IPS DF 19.7 (cell line): ENCODE data around the gene SLC34A1.

ENCODE experiments used
- DNase-seq: peaks from one replicate; pipeline ENCODE4 v3.0.0-alpha.2; 2013; ENCODE audit warnings: low read depth, low spot score

The SLC34A1 gene

DNA sequence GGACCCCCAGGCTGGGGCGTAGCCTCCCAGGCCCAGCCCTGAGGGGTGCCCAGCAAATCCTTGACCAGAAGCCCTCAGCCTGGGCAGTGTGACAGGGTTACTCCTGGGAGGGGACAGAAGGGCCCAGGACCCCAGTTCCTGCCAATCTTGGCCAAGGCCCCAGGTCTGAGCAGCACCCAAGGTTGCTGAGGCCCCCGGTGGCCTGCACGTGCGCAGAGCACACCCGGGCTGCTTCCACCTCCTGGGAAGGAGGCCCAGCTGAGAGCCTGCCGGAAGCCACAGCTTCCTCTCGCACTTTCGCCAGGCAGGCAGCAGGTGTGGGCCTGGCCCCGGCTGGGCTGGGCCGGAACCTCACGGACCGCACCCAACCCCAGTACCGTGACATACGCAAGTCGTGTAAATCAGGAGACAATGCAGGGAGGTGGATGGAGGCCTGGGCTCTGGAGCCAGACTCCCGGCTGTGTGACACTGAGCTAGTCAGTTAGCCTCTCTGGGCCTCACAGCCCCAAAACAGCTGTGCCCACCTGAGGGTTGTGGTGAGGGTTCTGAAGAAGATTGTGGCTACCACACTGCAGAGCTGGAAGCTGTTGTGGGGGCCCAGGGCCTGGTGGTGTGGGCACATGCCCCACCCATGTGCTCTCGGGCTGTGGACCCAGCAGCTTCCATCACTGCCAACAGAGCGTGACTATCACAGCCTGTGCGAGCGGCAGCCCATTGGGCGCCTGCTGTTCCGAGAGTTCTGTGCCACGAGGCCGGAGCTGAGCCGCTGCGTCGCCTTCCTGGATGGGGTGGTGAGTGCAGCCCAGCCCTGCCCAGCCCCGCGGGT is 47.3 kb downstream of the SLC34A1 start:
- no peak for DNase-seq

DNA sequence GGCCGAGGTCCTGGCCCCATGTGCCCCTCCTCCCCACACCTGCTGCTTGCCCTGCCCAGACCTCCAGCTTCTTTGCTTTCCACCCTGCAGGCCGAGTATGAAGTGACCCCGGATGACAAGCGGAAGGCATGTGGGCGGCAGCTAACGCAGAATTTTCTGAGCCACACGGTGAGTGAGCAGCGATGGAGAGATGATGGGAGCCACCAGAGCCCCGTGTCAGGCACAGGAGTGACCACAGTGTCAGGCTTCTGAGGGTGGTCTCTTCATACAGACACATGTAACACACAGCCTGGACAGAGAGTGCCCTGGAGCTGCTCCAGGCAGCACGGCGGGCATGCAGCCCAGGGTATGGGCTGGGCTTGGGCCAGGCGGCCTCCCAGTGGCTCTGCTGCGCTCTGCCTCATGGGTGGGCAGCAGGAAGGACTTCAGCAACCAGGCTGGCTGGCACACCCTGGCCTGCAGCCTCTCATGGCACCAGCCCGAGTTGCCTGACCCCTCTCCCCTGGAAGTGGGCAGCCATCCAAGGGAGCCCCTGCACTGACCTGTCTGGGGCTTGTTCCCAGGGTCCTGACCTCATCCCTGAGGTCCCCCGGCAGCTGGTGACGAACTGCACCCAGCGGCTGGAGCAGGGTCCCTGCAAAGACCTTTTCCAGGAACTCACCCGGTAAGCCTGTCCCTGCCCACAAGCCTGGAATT is 48.1 kb downstream of the SLC34A1 start:
- DNase-seq = no peak

DNA sequence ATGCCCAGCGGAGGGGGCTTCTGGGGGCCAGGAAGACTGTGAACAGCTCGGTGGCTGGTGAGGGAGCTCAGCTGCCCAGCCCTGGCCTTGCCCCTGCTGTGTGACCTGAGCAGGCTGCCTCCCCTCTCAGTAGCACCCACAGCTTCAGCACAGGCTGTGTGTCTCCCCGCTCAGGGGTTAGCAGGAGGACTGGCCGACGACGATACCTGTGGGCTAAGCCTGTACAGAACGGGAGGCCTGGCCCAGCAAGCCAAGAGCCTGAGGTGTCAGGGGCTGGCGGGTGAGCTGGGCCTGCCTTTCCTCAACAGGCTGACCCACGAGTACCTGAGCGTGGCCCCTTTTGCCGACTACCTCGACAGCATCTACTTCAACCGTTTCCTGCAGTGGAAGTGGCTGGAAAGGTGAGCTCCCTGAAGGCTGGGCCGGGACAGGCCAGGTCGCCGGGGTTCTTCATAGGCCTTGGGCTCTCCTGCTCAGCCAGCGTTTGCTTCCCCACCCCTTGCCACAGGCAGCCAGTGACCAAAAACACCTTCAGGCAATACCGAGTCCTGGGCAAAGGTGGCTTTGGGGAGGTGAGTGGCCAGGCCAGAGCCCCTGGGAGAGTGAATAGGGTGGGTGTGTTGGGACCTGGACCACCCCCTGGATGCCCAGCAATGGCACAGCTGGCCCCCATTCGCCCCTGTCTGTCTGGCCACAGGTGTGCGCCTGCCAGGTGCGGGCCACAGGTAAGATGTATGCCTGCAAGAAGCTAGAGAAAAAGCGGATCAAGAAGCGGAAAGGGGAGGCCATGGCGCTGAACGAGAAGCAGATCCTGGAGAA is 48.8 kb downstream of the SLC34A1 start:
- DNase-seq = no peak

DNA sequence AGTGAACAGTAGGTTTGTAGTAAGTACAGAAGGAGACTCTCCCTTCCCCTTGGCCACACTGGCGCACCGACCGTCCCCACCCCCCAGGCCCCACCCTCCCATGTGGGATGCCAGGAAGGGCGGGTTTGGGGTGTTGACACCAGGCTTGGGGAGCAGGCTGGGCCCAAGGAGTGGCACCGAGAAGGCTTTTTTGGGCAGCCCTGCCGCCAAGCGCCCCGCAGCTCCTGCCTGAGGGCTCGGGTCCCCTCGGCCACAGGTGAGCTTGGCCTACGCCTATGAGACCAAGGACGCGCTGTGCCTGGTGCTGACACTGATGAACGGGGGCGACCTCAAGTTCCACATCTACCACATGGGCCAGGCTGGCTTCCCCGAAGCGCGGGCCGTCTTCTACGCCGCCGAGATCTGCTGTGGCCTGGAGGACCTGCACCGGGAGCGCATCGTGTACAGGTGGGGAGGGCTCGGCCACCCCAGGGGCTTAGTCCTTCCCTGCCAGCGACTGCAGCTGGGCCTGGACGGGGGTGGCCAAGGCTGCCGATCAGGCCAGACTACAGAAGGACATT is 49.5 kb downstream of the SLC34A1 start:
- DNase-seq = no peak

DNA sequence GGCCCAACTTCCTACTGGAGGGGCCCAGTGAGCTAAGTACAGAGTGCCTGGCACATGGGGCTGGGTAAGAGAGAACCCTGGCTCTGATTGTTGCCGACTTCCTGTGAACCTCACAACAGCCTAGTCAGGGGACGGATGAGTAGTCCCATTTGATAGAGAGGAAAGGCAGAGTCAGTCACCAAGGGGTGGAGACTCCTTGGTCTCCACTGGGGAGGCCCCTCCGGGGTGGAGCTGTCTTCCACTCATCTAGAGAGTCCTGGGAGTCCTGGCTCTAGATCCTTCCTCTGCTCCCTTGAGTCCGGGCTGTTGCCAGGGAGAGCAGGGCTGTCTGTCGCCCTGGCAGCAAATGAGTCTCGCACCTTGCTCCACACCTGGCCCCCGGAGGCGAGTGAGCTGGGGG is 50.2 kb downstream of the SLC34A1 start:
- DNase-seq = no peak

DNA sequence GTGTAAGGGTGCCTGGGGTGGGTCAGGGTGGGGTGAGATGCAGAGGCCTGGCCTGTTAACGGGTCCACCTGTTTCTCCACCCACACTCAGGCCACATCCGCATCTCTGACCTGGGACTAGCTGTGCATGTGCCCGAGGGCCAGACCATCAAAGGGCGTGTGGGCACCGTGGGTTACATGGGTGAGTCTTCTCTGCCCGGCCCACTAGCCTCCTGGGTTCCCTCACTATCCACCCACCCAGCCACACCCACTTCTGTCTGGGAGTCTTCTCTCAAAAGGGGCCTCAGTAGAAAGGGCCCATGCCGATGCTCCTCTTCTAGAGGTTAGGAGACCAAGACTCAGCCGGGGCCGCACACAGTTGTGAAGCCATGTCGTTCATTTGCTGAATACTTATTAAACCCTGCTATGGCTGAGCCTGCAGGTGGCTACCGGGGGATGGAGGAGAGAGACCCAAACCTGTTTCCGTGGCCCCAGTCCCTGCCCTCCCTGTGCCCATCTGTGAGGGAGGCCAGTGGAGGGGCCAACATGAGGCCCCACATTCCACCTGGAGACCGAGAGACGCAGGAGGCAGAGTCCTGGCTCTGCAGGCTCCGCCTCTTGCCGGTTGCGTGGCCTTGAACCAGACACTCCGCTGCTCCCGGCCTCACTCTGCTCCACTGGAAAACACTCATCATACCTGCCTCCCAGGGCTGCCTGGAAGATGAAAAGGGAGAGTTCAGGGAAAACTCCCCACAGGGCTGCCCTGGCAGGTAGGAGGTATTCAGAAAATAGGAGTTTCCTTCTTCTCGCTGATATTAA is 50.9 kb downstream of the SLC34A1 start:
- no peak for DNase-seq

DNA sequence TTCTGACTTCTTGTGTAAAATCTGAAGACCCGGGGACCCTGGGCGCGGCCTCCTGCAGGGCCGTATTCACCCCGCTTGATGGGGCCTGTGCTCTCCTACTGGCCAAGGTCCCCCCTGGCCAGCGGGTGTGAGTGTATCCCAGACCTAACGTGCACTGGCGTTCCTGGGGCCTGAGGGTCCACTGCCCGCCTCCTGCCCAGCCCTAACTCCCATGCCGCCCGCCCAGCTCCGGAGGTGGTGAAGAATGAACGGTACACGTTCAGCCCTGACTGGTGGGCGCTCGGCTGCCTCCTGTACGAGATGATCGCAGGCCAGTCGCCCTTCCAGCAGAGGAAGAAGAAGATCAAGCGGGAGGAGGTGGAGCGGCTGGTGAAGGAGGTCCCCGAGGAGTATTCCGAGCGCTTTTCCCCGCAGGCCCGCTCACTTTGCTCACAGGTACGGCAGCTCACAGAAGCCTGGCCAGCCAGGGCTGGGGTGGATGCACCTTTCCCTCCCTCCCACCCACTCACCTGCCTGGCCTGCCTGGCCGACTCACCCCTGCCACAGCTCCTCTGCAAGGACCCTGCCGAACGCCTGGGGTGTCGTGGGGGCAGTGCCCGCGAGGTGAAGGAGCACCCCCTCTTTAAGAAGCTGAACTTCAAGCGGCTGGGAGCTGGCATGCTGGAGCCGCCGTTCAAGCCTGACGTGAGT is 51.8 kb downstream of the SLC34A1 start:
- DNase-seq = no peak

DNA sequence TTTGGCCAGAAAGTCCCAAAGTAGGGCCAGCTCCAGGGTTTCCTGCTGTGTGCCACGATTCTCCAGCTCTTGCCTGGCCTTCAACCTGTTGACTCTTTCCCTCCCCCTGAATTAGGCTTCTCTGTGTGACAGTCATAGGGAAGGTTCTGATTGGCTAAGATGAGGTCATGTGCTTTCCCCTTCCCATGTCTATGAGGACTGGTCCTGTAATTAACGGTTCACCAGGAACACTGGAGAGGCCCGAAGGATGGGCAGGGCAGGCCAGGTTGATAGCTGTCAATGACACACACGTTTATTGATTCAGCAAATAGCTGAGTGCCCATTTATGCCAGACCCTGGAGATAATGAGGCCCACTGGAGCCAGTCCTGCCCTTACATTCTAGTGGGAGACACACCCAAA is 53.4 kb downstream of the SLC34A1 start:
- no peak for DNase-seq

DNA sequence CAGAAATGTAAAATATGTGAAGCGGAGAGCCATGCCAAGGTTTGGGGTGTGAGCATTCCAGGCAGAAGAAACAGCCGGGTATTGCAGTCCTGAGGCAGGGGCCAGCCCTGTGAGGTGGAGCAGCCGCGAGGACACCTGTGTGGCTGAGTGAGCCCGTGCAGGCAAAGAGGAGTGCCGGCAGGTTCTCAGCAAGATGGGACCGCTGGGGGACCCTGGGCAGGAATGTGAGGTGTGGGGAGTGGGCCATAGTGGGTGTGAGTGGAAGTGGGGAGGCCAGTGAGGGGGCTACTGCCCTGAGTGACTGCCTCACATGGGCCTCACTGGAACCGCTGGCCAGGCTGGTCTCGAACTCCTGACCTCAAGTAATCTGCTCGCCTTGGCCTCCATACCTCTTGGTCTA is 54.2 kb downstream of the SLC34A1 start:
- DNase-seq = no peak

DNA sequence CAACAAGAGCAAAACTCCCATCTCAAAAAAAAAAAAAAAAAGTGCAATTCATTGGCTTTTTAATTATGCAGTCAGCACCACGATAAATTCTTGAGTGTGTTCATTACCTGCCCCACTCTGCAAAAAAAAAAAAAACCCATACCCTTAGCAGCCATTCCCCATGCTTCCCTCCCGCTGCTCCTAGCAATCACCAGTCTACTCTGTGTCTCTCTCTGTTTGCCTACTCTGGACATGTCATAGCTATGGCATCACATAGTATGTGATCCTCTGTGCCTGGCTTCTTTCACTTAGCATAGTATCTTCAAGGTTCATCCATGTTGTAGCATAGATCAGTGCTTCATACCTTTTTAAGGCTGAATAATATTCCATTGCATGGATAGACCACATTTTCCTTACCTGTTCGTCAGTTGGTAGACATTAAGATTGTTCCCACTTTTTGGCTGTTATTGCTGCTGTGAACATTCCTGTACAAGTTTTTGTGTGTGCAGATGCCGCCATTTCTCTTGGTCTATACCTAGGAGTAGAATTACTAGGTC is 55.4 kb downstream of the SLC34A1 start:
- no peak for DNase-seq

DNA sequence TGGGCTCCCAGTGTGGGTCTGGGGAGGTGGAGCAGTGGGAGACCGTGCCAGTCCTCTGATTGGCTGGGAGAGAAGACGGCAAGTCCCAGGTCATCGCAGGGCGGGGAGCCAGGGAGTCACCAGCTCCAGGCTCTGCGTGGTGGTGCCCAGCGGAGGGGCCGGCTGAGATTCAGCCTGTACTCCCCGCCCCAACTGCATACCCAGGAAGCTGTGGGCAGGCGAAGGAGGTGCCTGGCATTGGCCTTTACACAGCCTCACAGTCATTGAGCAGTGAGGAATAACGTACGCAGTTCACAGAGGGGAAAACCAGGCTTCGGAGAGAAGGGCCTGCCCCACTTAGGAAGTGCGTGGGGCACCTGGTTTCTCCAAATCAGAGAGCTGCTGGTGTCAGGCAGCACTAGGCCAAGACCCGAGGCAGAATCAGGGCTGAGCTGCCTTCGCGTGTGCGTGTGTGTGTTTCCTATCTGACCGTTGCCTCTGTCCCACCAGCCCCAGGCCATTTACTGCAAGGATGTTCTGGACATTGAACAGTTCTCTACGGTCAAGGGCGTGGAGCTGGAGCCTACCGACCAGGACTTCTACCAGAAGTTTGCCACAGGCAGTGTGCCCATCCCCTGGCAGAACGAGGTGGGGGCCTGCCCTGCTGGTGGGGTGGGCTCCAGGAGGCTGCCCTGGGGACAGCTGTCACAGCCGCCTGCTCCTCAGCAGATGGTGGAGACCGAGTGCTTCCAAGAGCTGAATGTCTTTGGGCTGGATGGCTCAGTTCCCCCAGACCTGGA is 56.2 kb downstream of the SLC34A1 start:
- no peak for DNase-seq

DNA sequence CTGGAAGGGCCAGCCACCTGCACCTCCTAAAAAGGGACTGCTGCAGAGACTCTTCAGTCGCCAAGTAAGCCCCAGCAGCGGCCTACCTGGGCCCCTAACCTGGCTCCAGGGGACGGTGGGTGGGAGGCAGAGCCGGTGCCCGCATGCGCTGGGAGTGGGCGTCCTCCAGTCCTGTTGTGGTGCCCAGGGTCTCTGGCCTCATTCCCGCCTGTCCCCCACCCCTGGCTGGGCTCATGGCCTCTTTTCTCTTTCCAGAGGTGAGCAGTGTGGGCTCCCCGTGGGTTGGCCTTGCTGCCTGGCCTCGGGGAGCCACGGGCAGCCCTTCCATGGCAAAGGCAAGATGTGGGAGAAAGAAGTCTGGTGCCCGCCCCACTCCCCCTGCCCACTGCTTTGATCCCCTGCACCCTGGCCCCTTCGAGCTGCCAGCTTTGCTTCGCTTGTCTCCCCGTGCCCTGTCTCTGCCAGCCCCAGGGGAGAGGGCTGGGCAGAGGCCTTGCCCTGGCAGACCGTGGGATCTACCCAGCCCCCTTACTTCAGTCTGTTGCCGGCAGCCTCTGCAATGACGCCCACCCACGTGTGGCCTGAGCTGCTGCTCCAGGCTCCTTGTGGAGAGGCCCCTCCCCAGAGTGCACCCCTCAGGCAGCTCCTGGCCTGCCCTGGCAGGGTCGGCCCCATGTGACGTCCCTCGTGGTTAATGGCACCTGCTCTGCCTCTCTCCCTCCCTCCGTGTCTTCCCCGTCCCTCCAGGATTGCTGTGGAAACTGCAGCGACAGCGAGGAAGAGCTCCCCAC is 57.0 kb downstream of the SLC34A1 start:
- DNase-seq = no peak

DNA sequence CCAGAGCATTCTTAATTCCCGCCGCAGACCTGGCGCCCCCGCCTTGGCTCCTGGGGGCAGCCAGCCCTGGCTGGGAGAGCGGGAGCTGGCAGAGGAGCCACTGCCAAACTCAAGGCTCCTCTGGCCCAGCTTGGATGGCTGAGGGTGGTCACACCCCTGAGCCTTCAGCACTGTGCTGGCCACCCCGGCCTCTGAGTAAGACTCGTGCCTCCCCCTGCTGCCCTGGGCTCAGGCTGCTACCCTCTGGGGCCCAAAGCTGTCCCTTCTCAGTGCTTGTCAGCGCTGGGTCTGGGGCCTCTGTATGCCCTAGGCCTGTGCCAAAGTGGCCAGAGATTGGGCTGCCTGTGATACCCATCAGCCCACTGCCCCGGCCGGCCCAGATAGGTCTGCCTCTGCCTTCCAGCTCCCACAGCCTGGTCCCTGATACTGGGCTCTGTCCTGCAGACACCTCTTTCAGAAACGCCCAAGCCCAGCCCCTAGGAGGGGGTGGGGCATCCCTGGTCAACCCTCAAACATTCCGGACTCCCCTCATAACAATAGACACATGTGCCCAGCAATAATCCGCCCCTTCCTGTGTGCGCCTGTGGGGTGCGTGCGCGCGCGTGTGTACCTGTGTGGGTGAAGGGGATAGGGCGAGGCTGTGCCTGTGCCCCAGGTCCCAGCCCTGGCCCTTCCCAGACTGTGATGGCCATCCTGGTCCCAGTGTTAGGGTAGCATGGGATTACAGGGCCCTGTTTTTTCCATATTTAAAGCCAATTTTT is 58.0 kb downstream of the SLC34A1 start:
- no peak for DNase-seq

DNA sequence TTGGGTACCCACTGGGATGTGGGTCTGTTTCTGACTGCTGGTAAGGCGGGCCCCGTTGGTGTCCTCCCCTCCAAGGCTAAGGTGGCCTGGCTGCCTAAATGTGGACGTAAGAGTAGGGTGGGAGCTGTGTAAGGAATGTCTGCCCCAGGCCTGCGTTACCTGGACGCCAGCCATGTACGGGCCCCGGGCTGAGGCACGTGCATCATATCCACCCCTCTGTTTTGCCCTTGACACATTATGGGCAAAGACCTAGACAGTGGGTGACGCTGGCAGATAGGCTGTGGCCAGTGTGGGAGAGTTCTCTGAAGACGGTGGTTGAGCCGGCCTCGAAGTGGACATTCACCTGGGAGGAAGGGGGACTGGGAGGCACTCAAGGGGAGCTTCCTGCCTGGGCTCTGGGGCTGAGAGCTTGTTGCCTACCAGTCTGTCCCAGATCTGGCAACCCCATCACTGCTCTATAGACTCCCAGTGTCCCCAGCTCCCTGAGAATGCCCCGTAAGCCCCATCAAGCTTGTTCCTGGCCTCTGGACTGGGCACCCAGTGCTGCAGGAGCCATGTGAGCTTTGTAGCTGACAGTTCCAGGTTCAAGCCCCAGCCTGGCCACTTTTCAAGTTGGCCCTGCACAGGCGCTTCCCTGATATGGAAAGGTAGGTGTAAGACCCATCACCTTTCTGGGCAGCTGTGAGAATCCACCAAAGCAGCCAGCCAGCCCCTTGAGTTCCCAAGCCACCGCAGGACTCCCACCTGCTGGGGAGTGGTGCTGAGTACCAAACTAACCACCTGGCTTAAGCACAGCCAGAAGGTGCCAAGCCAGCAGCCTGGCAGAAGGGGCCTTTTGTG is 59.1 kb downstream of the SLC34A1 start:
- no peak for DNase-seq

DNA sequence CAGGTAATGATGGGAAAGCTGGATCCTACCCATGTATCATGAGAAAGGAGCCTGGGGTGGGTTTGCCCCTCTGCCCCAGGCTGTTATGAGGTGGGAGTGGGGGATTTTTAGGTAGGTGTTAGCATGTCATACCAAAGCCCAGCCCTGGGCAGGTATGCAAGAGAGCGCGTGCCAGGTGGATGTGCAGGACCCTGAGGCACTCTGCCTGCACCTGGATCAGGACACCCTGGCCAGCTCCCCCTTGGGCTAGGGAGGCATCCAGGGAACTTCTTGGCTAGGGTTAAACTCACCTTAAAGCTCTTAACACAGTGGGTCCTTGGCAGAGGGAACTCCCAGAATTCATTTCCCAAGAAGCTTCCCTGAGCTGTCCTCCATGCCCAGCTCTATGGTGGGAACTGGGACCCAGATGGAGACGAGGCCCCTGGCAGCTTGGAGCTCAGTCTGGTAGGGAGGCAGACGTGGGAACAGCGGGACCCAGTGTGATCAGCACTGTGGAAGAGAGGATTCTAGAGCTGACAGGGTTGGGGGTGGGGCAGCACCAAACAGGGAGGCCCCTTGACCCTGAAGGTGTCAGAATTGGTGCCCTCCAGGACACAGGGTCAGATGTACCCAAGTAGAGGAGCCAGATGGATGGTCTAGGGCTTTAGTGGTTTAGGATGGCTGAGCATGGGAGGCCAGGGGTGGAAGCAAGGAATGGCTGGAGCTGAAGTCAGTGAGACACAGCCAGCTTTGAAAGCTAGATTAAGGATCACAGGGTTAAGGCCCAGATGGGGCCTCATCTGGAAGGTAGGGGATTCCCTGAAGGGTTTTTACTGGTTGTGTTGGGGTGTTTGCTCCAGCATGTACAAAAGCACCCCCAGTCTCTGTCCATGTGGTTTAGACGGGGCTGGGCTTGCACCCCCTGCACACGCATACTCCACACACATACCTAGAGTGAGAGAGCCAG is 60.1 kb downstream of the SLC34A1 start:
- no peak for DNase-seq
